Nucleus accumbens (tissue), 56 donors: ENCODE measurements around the gene CACNA1C.
A peak's percentile ranks its signal among the peaks of the same experiment; 100 is the strongest.

Experiments
- DNase-seq, 56 donors: peaks; one replicate each; lab custom pipeline; 2025; lab: John Stamatoyannopoulos, UW

CACNA1C gene

GRCh38 chr12:2190085-2190484, 137.3 kb downstream of the CACNA1C start:
- DNase-seq: no peak

GRCh38 chr12:2190896-2191533, 138.2 kb downstream of the CACNA1C start:
- no peak for DNase-seq

GRCh38 chr12:2191534-2192153, 138.9 kb downstream of the CACNA1C start:
- DNase-seq: no peak

DNA sequence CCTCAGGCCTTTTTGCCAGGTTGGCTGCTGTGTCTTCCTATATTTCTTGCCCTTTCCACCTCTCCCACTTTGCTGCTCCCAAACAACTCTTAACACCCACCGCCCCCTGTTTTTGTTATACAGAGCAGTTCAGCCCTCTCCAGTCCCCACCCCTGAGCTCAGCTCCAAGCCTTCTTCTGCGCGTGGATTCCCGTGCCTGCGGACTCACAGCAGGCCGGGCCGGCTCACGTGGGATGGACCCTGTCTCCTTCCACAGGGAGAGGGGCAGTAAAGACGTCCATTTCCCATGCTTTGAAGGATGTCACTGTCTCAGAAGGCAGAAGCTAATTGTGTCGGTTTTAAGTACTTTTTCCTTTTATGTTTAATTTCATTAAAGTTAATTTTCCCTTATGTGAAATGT, 139.4 kb downstream of the CACNA1C start:
- DNase-seq: no peak

- no peak for DNase-seq
Observed at GRCh38 chr12:2194060-2194459, 141.3 kb downstream of the CACNA1C start.

GRCh38 chr12:2194571-2194970, 141.8 kb downstream of the CACNA1C start:
- no peak for DNase-seq

DNA sequence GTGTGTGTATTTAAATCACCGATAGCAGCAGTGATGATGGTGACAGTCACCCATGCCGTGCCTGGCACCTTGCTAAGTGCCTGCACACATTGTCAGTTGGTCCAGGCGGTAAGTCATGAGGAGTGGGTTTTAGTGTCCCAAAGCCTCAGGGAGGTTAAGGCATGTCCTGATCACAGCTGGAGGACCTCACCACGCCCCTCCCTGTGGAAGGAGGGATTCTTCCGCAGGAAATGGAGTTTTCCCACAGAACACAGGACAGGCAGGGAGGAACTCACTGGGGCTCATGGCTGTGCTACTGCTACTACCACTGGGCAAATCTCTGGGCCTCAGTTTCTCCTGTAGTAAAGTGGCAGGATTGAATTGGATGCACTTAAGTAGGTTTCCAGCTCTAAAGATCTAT, 142.3 kb downstream of the CACNA1C start:
- DNase-seq: no peak

DNA sequence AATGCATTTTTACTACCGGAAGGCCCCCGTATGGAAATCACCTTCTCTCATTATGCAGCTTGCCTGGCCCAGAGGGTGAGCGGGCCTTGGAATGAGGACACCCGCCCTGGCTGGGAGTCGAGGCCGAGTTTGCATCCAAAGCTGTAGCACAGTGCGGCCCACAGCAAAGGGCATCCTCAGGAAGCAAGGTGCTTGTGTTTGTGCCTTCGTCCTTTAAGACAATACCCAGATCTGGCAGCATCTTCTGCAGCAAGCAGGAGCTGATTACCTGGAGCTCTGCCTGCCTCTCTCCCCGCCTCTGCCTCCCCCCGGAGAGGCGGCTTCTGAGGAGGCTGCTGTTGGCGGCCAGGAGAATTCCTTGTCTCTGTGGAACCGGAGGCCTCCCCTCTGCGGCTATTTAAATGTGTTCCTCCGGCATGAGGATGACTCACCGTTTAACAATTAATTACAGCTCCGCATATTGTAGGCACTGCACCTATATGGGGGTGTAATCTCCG, 145.3 kb downstream of the CACNA1C start:
- peak in 33 of 56 donors; percentile 7 to 78 (median 39) for DNase-seq

GRCh38 chr12:2198542-2198941, 145.8 kb downstream of the CACNA1C start:
- no peak for DNase-seq

DNA sequence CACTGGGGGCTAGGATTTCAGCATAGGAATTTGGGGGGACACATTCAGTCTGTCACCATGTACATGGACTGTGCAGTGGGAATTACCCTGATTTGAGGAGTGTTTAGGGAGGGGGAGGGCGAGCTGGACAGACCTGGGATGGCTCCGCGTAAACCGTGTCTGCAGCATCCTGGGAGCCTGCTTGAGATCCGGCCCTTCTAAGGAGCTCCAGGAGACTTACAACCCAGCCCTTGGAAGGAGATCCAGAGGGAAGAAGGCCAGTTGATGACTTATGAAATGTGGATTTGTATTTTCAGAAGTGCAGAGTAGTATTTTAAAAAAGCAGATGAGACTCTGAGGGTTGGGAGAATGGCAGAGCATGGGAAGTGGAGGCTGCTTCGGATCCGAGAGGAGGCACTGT, 153.2 kb downstream of the CACNA1C start:
- no peak for DNase-seq

GRCh38 chr12:2208837-2209635, 156.2 kb downstream of the CACNA1C start:
- no peak for DNase-seq

GRCh38 chr12:2211119-2211518, 158.3 kb downstream of the CACNA1C start:
- no peak for DNase-seq

DNA sequence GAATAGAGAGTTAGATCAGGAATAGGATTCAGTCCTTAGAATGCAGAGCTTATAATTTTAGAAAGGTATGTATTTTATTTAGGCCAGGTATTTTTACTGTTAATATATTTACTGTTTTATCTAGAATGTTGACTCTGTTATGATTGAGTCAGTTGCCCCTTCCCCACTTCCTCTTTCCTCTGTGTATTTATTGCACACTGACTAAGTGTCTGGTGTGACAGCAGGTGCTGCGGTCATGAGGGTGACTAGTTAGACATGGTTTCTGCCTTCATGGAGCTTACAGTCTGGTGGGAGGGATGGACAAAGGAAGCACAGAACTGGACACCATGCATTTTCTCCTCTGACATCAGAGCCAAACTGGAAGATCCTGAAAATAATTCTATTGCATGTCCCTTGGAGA, 159.8 kb downstream of the CACNA1C start:
- no peak for DNase-seq

- DNase-seq: peak in 34 of 56 donors; percentile 13 to 79 (median 42)
Observed at GRCh38 chr12:2212971-2213869, 160.4 kb downstream of the CACNA1C start.

DNA sequence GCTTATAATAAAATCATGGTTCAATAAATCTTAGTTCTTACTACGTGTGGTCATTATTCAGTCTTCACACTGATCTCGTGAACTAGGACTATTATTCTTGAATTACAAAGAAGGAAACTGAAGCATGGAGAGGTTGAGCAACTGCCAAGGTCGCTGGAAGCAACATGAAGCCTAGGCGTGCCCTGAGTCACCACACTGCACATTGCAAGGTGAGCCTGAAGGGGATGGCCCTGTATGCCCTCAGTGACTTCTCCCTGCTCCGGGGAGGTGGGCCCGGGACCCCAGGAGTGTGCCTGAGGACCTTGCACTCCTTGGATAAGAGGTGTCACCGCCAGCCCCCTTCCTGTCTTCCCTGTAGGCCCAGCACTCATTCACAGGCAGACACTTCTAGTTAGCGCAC, 161.6 kb downstream of the CACNA1C start:
- no peak for DNase-seq

DNA sequence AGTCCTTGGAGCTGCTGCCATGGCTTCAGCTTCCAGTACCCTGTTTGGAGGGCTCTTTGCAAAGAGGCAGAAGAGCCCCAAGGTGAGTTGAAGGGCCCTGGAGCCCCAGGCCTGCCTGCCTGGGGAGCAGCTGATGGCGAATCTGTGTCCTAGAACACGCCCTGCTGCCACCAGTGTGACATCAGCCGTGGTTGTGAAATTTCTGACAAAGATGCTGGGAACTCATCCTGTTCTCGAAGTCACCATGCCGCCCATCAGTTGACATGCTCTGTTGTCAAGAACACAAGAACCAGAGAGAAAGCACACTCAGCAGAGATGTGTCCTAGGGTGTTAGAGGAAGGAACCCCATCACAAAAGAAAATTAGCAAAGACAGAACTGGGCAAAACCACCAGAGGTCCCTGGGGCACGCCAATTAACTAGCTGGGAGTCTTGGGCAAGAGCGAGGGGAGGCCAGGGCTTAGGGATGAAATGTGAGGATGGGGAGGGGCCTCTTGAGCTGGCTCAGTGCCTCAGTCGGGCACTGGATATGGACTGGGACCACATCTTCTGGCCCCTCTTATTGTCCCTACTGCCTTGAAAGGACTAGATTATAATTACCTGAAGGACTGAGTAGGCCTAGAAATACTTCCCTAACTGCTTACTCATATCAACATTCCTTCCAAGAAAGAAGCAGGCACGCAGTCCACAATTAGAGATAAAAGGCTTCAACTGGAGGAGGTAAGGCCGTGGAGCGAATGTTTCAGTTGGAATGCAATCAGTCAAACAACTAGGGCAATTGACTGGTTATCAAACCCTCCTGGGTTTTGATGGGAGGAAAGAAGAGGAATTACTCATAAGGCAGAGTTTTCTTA, 163.1 kb downstream of the CACNA1C start:
- no peak for DNase-seq

DNA sequence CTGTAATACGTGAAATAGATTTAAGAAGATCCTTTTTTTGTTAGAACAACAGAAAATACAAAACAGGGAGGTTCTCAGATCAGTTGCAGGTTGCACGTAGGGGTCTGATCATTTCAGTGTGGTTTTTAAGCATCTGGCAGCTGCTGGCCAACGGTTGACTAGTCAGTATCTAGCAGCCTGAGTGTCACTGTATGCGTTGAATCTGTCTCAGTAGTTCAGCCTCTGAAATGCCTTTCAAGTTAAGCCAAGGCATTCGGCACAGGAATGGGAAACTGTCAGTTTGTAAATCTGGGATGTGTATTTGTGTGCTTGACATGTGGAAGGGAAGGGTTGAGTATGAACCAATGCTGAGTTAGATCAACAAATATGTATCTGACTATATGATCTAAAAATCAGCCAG, 165.9 kb downstream of the CACNA1C start:
- no peak for DNase-seq

DNA sequence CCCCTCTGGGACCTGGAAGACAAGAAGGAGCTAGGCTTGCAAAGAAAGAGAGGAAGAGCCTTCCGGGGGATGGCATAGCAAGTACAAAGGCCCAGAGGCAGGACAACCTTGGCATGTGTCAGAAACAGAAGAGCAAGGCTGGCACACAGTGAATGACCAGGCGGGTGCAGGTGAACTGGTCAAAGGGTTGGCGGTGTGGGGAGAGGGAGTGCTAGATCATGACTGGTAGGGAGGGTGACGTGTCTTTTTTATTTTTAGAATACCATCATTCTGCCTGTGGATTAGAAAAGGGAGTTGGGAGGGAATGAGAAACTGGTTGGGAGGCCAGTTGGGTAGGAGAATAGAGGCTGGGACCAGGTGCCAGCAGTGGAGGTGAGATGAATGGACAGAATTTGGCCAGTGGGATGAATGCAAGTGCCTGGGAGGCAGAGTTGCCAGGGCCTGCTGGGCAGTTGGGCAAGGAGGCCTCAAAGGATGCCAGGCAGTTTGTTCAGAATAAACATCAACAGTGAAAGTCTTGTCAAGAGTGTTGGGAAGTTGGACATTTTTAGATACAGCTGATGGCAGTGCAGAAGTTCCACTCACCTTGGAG, 168.3 kb downstream of the CACNA1C start:
- DNase-seq: no peak

- no peak for DNase-seq
Observed at GRCh38 chr12:2222691-2223090, 169.9 kb downstream of the CACNA1C start.
